Inferior parietal cortex (tissue), 1 donor: ENCODE data around the gene SGK1.

Experiments used
- DNase-seq: peaks from one replicate; pipeline ENCODE4 v3.0.0-alpha.2; 2016; ENCODE audit errors: extremely low spot score

The SGK1 gene

DNA sequence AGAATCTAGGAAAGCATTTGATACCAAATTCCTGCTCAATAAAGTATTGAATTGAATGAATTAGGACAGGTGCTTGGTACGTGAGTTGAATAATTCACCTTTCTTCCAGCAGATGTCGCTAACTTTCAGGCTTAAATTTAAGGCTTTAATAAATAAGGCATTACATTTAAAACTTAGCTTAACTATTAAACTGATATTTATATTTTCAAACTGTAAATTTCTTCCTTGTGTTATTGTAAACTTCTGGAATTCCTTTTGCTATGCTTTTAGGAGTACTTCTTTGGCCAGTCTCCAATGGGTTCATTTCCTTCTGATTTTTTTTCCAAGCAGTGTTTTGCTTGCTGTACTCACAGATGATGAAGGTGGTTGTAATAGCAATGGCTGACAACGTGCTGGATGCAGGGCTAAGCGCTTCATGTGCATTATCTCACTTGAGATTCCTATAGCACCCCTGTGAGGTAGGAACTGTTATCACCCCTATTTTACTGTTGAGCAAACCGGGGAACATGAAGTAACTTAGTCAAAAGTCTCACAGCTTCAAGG, 194.2 kb downstream of the SGK1 start:
- DNase-seq = peak; percentile 75

GRCh38 chr6:134122775-134123174, 195.1 kb downstream of the SGK1 start:
- DNase-seq = no peak

- DNase-seq = no peak
Measured at GRCh38 chr6:134119486-134119885, 198.4 kb downstream of the SGK1 start.
